ENCODE results near the gene TOMM5.
"Not testable (repeated sequence)": the region's sequence is repeated elsewhere in the genome, so short reads cannot be mapped to it uniquely, and the experiment has no call there.

Gene TOMM5

DNA sequence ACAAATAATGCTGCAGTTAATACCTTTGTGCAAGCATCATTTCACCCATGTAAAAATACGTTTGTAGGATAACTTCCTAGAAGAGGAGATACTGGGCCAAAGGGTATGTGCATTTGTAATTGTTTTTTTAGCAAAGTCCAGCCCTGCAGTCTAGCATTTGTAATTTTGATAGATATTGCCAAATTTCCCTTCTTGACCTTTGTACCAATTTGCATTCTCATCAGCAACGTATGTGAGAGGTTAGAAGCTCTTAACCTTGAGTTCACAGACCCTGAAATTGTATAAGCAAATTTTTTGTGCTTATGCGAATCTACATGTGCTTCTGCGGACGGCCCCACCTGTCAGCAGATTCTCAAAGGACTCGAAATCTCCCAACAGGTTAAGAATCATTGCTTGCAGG, 18.6 kb upstream of the TOMM5 start:
- FAIRE-seq, result no peak

GRCh38 chr9:37609735-37610397, 17.5 kb upstream of the TOMM5 start:
- no peak for FAIRE-seq

GRCh38 chr9:37608250-37608649, 15.9 kb upstream of the TOMM5 start:
- FAIRE-seq, result no peak

GRCh38 chr9:37604296-37604695, 11.9 kb upstream of the TOMM5 start:
- no peak for FAIRE-seq

GRCh38 chr9:37602817-37603216, 10.4 kb upstream of the TOMM5 start:
- no peak for FAIRE-seq

GRCh38 chr9:37602061-37602460, 9.7 kb upstream of the TOMM5 start:
- not testable (repeated sequence) for FAIRE-seq

- FAIRE-seq, result no peak
Observed at GRCh38 chr9:37596504-37596903, 4.1 kb upstream of the TOMM5 start.

- no peak for FAIRE-seq
Observed at GRCh38 chr9:37593883-37594448, 1.6 kb upstream of the TOMM5 start.

DNA sequence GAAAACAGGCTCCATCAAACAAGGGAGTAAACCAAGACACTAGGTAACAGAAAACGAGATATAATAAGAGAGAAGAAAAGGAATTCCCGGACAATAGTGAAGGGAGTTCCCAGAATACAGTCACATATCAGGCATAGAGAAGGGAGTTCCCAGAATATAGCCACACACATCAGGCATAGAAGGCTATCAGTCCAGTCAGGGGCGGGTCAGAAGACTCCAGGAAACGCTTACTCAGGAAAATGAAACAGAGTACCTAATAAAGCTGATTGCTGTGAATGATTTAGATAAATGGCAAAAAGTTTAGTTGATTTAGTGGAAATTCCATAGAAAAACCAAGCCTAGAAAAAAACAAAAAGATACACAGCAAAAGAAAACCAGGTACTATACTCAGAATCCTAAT, 4.9 kb downstream of the TOMM5 start:
- no peak for FAIRE-seq

DNA sequence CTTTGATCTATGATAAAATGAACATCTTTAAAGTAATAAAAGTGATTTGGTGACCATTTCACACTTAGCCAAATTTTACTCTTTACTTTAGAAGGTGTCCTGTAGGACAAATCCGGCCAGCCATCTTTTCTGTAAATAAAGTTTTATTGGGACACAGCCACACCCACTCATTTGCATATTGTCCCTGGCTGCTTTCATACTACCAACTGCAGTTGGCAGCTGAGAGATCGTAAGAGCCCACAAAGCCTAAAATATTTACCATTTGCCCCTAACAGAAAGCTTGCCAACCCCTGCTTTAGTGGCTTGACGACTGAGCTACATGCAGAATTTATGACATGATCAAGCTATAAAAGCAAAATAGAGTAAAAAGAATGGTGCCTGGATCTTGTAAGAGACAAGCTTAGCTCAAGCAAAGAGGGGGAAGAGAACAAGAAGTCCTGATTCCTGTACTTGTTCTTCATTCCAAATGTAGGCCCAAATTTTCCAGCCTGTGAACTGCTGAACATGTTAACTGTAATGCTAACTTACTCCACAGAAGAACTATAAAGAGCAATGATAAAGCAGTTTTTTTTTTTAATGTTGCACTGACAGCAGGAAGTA, 8.8 kb downstream of the TOMM5 start:
- FAIRE-seq, result no peak

DNA sequence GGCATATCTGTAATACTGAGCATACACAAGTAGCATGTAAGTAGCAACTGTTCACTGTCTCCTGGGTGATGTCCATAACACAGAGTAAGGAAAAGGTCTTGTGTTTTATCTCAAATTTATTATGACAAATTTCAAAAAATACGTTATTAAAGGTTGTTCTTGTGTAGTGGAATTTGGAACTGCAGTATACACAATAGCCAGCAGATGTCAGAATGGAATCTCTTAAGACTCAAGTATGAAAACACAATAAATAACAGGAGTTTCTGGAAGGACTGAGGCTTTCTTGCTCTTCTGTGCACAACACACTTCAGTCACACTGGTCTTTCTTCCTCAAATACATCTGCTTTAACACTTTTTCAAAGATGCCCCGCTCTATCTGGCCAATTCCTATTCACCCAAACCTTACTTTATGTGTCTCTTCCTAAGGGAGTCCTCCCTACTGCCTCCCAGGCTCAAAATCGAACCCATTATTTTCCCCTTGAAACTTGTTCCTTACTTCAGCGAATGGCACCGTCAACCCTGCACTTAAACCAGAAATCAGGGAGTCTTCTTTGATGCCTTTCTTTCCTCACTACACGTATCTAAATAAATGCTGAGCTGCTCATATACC, 9.7 kb downstream of the TOMM5 start:
- FAIRE-seq, result peak; percentile 96

GRCh38 chr9:37575921-37576721, 16.3 kb downstream of the TOMM5 start, which contains the start of gene FBXO10:
Gene FBXO10 (minus strand): TSS chr9:37576380. CDS start chr9:37541768, 34,612 bp downstream.
- no peak for FAIRE-seq

DNA sequence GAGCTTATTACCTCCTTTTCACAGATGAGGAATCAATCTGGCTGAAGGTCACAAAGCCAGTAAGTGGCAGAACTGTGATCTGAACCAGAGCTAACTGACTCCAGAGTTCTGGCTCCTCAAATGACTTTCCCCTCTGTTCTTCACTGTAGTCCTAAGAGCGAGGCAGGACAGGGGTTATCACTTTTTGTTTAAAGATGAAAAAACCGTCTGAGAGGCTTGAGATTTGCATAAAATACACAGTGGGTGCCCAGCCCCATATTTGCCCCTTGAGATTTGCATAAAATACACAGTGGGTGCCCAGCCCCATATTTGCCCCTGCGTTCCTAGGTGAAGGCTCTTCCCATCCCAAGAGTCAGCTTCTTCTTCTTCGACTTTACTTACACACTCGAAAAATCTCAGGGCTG, 16.9 kb downstream of the TOMM5 start:
- no peak for FAIRE-seq

DNA sequence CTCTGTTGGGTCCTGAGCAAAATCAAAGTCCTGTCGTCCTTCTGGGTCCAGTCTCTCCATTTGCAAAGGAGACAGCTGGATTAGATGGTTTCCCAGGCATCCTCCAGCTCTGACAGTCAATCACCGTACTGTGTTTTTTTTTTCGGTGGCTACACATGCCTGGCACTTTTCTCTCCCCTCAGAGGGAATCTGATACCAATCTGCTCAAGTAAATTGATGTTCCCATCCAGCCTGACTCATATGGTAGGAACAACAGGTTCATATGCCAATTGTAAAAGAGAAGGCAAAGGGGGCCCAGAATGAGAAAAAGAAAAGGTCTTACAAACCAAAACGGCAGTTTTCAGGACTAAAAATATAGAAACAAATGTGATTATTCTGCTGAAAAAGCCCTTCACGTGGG, 17.4 kb downstream of the TOMM5 start:
- FAIRE-seq, result no peak

DNA sequence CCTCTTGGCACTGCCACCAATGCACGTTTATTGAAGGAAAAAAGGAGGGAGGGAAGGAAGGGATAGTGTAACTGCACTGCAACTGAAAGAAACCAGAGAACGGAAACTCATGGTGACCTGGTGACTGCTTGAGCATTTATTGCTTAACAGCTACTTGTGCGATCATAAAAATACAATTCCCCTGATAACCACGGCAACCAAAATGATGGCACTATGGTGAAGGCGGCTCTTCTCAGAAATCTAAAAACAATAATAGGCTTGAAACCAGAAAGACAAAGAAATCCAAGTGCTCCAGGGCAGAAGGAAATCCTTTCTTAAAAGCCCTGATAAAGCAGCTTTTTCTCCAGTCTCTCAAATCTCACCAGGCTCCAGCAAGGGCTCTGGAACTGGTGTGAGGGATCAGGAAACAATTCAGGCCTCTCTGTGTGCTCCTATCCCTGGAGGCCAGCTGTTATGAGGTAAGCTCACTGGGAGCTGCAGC, 18.1 kb downstream of the TOMM5 start:
- FAIRE-seq, result no peak

DNA sequence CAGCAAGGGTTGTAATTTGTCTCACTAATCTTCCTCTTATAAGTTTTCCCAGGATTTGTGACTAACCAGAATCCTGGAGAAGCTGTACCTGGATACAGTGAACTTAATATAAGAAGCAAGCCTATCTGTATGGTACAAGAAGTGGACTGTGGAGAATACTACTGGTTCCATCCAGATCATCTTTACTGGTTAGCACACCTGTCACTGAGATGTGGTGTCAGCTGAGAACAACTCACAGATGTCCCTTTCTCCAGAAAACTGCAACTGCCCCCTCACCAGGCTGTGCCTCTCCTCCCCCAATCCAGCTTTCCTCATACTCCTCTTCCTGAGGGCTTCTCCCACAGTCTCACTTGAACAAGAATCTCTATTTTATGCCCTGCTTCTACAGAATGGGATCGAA, 21.1 kb downstream of the TOMM5 start:
- FAIRE-seq, result no peak

DNA sequence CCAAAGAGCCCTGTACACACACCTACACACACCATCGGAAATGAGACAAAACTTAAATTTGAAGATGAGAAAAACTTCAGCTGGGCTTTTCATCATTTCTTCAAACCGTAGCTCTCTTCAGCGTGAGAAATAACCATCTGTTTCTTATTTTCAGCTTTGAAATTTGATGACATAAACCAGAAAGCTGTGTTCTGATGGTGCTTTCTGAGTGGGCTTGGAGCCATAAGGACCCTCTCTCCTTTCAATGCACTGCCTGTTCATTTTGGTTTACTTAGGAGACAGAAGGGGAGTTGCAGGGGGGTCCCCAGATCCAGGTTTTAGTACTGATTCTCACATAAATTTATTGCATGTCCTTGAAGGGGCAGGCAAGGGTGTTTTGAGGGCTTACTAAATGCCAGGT, 25.7 kb downstream of the TOMM5 start:
- FAIRE-seq, result no peak

- FAIRE-seq, result no peak
Observed at GRCh38 chr9:37565661-37566618, 26.5 kb downstream of the TOMM5 start.

GRCh38 chr9:37564916-37565315, 27.5 kb downstream of the TOMM5 start:
- no peak for FAIRE-seq

GRCh38 chr9:37563806-37564513, 28.4 kb downstream of the TOMM5 start:
- no peak for FAIRE-seq

GRCh38 chr9:37562826-37563225, 29.6 kb downstream of the TOMM5 start:
- FAIRE-seq, result no peak
